Thoracic aorta (tissue), 2 donors: ENCODE results near the gene SLC8A1. TPM values are rescaled to one million over a fixed set of nuclear protein-coding genes. Genes with fewer than 3 reads are reported as not detected.

Experiments used
- ATAC-seq: fragments of 150-250 bp; one replicate; pipeline ENCODE4 v1.8.0; 2017; ENCODE audit warnings: low read depth; ENCODE audit not compliant: insufficient number of reproducible peaks, low FRiP score
- DNase-seq: peaks from one replicate; pipeline ENCODE4 v3.0.0-alpha.2; 2020; ENCODE audit warnings: low spot score
- H3K27ac ChIP-seq, 2 donors: fragments of 200-600 bp; sonication (generic); 1 replicate in 1 of 2; 2 replicates in 1 of 2; pipeline ENCODE4 v1.5.1; 2016; ENCODE audit warnings: mild to moderate bottlenecking in 2 of 2, moderate library complexity in 2 of 2
- H3K27me3 ChIP-seq: fragments of 200-600 bp; sonication (generic); replicated peaks from 2 replicates; pipeline ENCODE4 v1.6.0; 2016; ENCODE audit warnings: mild to moderate bottlenecking; ENCODE audit not compliant: insufficient read depth
- H3K36me3 ChIP-seq: fragments of 200-600 bp; sonication (generic); one replicate; pipeline ENCODE4 v1.5.1; 2016
- H3K4me1 ChIP-seq, 2 donors: fragments of 200-600 bp; sonication (generic); 1 replicate in 1 of 2; 2 replicates in 1 of 2; pipeline versions ENCODE4 v1.5.1 to v1.6.0; 2016; ENCODE audit warnings: low read depth in 2 of 2, mild to moderate bottlenecking in 1 of 2; ENCODE audit not compliant: control insufficient read depth in 1 of 2
- H3K4me3 ChIP-seq: fragments of 200-600 bp; sonication (generic); 2 replicates; pipeline ENCODE4 v1.5.1; 2016; ENCODE audit warnings: mild to moderate bottlenecking
- H3K9me3 ChIP-seq: fragments of 200-600 bp; sonication (generic); 2 replicates; pipeline ENCODE4 v1.5.1; 2016
- total RNA-seq, 2 donors: library from RNA; depleted of rRNA; stranded (reverse); fragments of >200 nt; gene quantifications; one replicate each; pipeline versions ENCODE4 v1.1.0 to v1.2.3, GENCODE V29; 2016
- TF ChIP-seq, protein P1 (sequence below): fragments of 200-600 bp; sonication (generic); IDR thresholded peaks from one replicate; pipeline ENCODE4 v1.5.1; 2019; ENCODE audit warnings: antibody characterized with exemption

The SLC8A1 gene
- total RNA-seq, 2 donors from 2014 or later, result 13.7 to 31.2 TPM

DNA sequence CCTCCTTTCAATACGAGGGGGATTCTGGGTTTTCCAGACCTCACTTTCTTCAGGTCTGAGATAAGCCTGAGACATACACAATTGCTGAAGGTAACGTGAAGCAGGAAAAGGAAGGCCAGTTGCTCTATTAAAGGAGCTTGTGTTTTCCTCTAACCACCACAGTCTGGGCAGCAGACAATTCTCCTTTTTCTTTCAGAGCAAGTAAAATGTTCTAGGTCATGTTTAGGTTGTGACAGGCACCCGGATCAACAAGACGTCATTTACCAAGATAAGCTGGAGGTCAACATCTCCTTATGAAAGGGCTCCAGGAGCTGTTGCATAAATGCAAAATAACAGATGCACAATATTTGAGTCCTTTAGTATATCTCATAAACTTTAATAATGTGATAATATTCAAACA lies 148.1 kb downstream of the SLC8A1 start:
- Histone ChIP-seq H3K4me1 (peaks cover 3 to 37% of the 10 kb centered on the region in 2 donors), H3K4me3 (no peak overlapping the region), H3K27me3 (no peaks in the 10 kb centered on the region), H3K36me3 (no peaks in the 10 kb centered on the region), H3K27ac (no peak overlapping the region), H3K9me3 (no peaks in the 10 kb centered on the region)
- DNase-seq, result no peak
- TF ChIP-seq, protein P1, sequence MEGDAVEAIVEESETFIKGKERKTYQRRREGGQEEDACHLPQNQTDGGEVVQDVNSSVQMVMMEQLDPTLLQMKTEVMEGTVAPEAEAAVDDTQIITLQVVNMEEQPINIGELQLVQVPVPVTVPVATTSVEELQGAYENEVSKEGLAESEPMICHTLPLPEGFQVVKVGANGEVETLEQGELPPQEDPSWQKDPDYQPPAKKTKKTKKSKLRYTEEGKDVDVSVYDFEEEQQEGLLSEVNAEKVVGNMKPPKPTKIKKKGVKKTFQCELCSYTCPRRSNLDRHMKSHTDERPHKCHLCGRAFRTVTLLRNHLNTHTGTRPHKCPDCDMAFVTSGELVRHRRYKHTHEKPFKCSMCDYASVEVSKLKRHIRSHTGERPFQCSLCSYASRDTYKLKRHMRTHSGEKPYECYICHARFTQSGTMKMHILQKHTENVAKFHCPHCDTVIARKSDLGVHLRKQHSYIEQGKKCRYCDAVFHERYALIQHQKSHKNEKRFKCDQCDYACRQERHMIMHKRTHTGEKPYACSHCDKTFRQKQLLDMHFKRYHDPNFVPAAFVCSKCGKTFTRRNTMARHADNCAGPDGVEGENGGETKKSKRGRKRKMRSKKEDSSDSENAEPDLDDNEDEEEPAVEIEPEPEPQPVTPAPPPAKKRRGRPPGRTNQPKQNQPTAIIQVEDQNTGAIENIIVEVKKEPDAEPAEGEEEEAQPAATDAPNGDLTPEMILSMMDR, result no peak
- ATAC-seq, result no peak

DNA sequence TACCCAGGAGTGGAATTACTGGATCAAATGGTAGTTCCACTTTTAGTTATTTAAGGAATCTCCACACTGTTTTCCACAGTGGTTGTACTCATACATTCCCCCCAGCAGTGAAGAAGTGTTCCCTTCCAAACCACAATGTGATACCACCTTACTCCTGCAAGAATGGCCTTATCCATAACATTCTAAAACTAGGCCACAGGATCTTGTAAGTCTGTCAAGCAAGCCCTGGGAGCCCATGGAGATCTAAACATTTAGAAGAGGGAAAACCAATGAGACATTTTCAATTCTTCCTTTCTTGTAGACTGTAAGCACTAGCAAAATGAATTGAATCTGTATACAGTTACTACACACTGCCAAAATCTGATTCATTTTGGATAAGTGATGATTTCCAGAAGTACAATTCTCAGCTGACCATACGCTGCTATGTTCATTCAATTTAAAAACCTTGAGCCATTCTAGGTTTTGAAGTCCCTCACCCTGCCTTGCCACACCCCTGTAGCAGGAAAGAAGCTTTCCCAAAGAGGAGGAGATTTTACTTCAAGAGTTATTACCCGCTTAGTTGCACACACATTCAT lies 149.1 kb downstream of the SLC8A1 start:
- ATAC-seq, result no peak
- H3K4me1 ChIP-seq, result peaks cover 3 to 37% of the 10 kb centered on the region in 2 donors
- no peaks in the 10 kb centered on the region for H3K9me3 ChIP-seq
- H3K27me3 ChIP-seq, result no peaks in the 10 kb centered on the region
- H3K36me3 ChIP-seq, result no peaks in the 10 kb centered on the region
- H3K27ac ChIP-seq, result no peak overlapping the region
- TF ChIP-seq, protein P1, result no peak
- no peak overlapping the region for H3K4me3 ChIP-seq
- DNase-seq, result no peak

DNA sequence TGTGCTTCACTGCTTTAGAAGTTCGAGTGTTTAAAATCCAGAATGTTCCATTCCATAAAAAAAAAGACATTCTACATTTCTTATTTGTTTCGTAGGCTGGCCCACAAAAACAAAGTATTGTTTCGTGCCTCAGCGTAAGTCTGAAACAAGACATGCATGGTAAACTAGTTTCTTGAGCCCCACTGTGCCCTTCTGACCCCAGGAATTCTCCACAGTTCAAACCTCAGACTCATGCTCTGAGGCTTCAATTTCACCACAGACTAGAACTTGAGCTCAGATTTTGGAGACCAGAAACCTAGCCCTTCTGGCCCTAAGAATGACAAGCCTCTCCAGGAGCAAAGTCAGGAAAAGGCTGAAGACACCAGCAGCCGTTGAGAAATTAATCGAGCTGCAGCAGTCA lies 151.5 kb downstream of the SLC8A1 start:
- H3K4me1 ChIP-seq, result peaks cover 0 to 28% of the 10 kb centered on the region in 2 donors
- H3K27me3 ChIP-seq, result no peaks in the 10 kb centered on the region
- no peak for DNase-seq
- no peaks in the 10 kb centered on the region for H3K36me3 ChIP-seq
- TF ChIP-seq, protein P1, result no peak
- no peaks in the 10 kb centered on the region for H3K9me3 ChIP-seq
- no peak overlapping the region for H3K4me3 ChIP-seq
- no peak overlapping the region for H3K27ac ChIP-seq
- no peak for ATAC-seq

DNA sequence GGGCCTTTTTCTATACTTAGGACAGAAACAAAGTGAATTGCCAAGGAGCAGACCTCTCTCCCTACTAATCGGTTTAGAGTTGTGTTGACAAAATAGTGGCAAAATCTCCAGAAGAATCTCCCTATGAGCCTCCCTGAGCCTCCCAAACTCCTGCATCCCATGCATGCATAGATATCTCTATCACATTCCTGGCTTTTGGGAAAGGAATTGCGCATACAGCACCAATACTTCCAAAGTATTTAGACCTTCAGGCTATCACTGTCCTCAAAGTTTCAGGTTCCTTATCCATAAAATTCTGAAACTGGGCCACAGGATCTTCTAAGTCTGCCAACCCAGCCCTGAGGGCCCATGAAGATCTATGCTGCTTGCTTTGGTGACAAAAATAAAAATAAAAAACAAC lies 152.1 kb downstream of the SLC8A1 start:
- TF ChIP-seq, protein P1, result no peak
- Histone ChIP-seq H3K4me3 (no peak overlapping the region), H3K36me3 (no peaks in the 10 kb centered on the region), H3K9me3 (no peaks in the 10 kb centered on the region), H3K27ac (no peak overlapping the region), H3K27me3 (no peaks in the 10 kb centered on the region), H3K4me1 (peaks cover 0 to 23% of the 10 kb centered on the region in 2 donors)
- DNase-seq (no peak), ATAC-seq (no peak)

- H3K27me3 ChIP-seq, result no peaks in the 10 kb centered on the region
Measured at GRCh38 chr2:40299173-40299572, 152.7 kb downstream of the SLC8A1 start.

More at GRCh38 chr2:40299173-40299572, 152.7 kb downstream of the SLC8A1 start:
- ATAC-seq (no peak), DNase-seq (no peak)
- no peaks in the 10 kb centered on the region for H3K9me3 ChIP-seq
- peaks cover 0 to 17% of the 10 kb centered on the region in 2 donors for H3K4me1 ChIP-seq
- H3K36me3 ChIP-seq, result no peaks in the 10 kb centered on the region
- no peak overlapping the region for H3K4me3 ChIP-seq
- TF ChIP-seq, protein P1, result no peak
- no peak overlapping the region for H3K27ac ChIP-seq
